H1 (cell line): Measurements from ENCODE around the gene ERVV-1. TPM values are rescaled to one million over a fixed set of nuclear protein-coding genes. Genes with fewer than 3 reads are reported as not detected.

Source experiments
- CTCF ChIA-PET: fragments of 300-600 bp; sonication (Branson Sonifier 250); formaldehyde crosslinking; loops from one replicate; lab custom pipeline; 2021; ENCODE audit not compliant: partially characterized antibody; lab: Charles Lee
- POLR2A ChIA-PET: fragments of 300-600 bp; sonication (Branson Sonifier 250); formaldehyde crosslinking; loops from one replicate; lab custom pipeline; 2021; ENCODE audit warnings: inconsistent platforms; ENCODE audit not compliant: partially characterized antibody; lab: Charles Lee
- DNase-seq, 2 experiments: peaks; one replicate each; pipeline versions ENCODE4 v3.0.0 to v3.0.0-alpha.2; 2010 to 2022; ENCODE audit warnings: low spot score in 2 of 2, low read depth in 1 of 2, mixed read lengths in 1 of 2
- FAIRE-seq: peaks from 2 replicates; lab custom pipeline; 2011; peaks lifted over from hg19 to GRCh38; lab: Jason Lieb, UNC
- H2AFZ ChIP-seq: 2 replicates; pipeline ENCODE4 v1.8.1; 2012; ENCODE audit warnings: low read length, inconsistent platforms
- H2AK5ac ChIP-seq: 2 replicates; pipeline ENCODE4 v1.6.1; 2013; ENCODE audit warnings: low read depth, low read length
- H2BK120ac ChIP-seq: replicated peaks from 2 replicates; pipeline ENCODE3; 2013; ENCODE audit warnings: low read depth, low read length, inconsistent platforms
- H2BK12ac ChIP-seq: 2 replicates; pipeline ENCODE4 v1.6.1; 2013; ENCODE audit warnings: low read depth, low read length
- H2BK15ac ChIP-seq: 2 replicates; pipeline ENCODE4 v1.6.1; 2013; ENCODE audit warnings: low read length
- H2BK20ac ChIP-seq: 2 replicates; pipeline ENCODE4 v1.6.1; 2013; ENCODE audit warnings: low read length
- H2BK5ac ChIP-seq: 2 replicates; pipeline ENCODE4 v1.6.1; 2013; ENCODE audit warnings: low read depth, low read length
- H3K14ac ChIP-seq: 2 replicates; pipeline ENCODE4 v1.6.1; 2013; ENCODE audit warnings: inconsistent platforms; ENCODE audit not compliant: insufficient read length
- H3K18ac ChIP-seq: 2 replicates; pipeline ENCODE4 v1.6.1; 2013; ENCODE audit warnings: low read length; ENCODE audit errors: extremely low read depth
- H3K23ac ChIP-seq: 2 replicates; pipeline ENCODE4 v1.6.1; 2013; ENCODE audit warnings: inconsistent platforms; ENCODE audit not compliant: insufficient read length
- H3K23me2 ChIP-seq: 2 replicates; pipeline ENCODE4 v1.6.1; 2013; ENCODE audit warnings: low read depth, low read length
- H3K27ac ChIP-seq: 2 replicates; pipeline ENCODE4 v1.6.1; 2011; ENCODE audit warnings: low read depth, low read length, inconsistent platforms
- H3K27me3 ChIP-seq, 4 experiments: replicated peaks in 1 of 4; 1 replicate in 1 of 4; 2 replicates in 3 of 4; pipeline versions ENCODE4 v1.6.1 to v1.8.1; 2011 to 2013; ENCODE audit warnings: low read length in 3 of 4, mild to moderate bottlenecking in 3 of 4, inconsistent platforms in 2 of 4, mixed read lengths in 2 of 4, moderate library complexity in 1 of 4; ENCODE audit not compliant: control insufficient read depth in 3 of 4, insufficient read depth in 3 of 4; ENCODE audit errors: extremely low read depth in 1 of 4
- H3K36me3 ChIP-seq, 4 experiments: 2 replicates each; pipeline versions ENCODE4 v1.6.1 to v1.8.1; 2011 to 2013; ENCODE audit warnings: mild to moderate bottlenecking in 4 of 4, low read length in 3 of 4, moderate library complexity in 2 of 4, control low read depth in 1 of 4, inconsistent platforms in 1 of 4; ENCODE audit not compliant: insufficient read depth in 4 of 4, control insufficient read depth in 2 of 4
- H3K4ac ChIP-seq: replicated peaks from 2 replicates; pipeline ENCODE3; 2013; ENCODE audit warnings: low read length, low read depth, mixed read lengths, inconsistent platforms; ENCODE audit not compliant: insufficient read length
- H3K4me1 ChIP-seq, 4 experiments: replicated peaks in 1 of 4; 1 replicate in 1 of 4; 2 replicates in 3 of 4; pipeline versions ENCODE4 v1.6.1 to v1.8.1; 2011 to 2013; ENCODE audit warnings: low read length in 3 of 4, inconsistent platforms in 2 of 4, mixed read lengths in 1 of 4; ENCODE audit not compliant: insufficient read depth in 4 of 4, control insufficient read depth in 3 of 4
- H3K4me2 ChIP-seq, 2 experiments: 2 replicates each; pipeline versions ENCODE4 v1.6.1 to v1.8.1; 2011 to 2013; ENCODE audit warnings: low read depth in 2 of 2, low read length in 2 of 2, control low read depth in 1 of 2, inconsistent platforms in 1 of 2, mild to moderate bottlenecking in 1 of 2; ENCODE audit not compliant: insufficient read depth in 1 of 2
- H3K4me3 ChIP-seq, 4 experiments: fragments of 200-600, 300-600 bp in 1 of 4; sonication (generic), shearing (Covaris generic), sonication (Bioruptor Twin) in 1 of 4; 2 replicates each; pipeline versions ENCODE4 v1.5.1 to v1.8.1; 2011 to 2016; ENCODE audit warnings: low read length in 4 of 4, low read depth in 3 of 4, control low read depth in 2 of 4, inconsistent platforms in 2 of 4, mild to moderate bottlenecking in 2 of 4, mixed read lengths in 1 of 4, moderate library complexity in 1 of 4; ENCODE audit not compliant: insufficient read depth in 2 of 4; ENCODE audit errors: extremely low read depth in 1 of 4
- H3K56ac ChIP-seq: replicated peaks from 2 replicates; pipeline ENCODE3; 2013; ENCODE audit warnings: low read depth, mild to moderate bottlenecking, mixed read lengths, low read length, inconsistent platforms; ENCODE audit not compliant: insufficient read length
- H3K79me1 ChIP-seq: 2 replicates; pipeline ENCODE4 v1.6.1; 2013; ENCODE audit warnings: low read depth, low read length, control low read depth
- H3K79me2 ChIP-seq, 2 experiments: 2 replicates each; pipeline versions ENCODE4 v1.6.1 to v1.8.1; 2012 to 2013; ENCODE audit warnings: low read length in 2 of 2, mild to moderate bottlenecking in 2 of 2, inconsistent platforms in 1 of 2; ENCODE audit not compliant: insufficient read depth in 2 of 2, control insufficient read depth in 1 of 2
- H3K9ac ChIP-seq, 4 experiments: replicated peaks in 1 of 4; 1 replicate in 1 of 4; 2 replicates in 3 of 4; pipeline versions ENCODE4 v1.6.1 to v1.8.1; 2011 to 2013; ENCODE audit warnings: low read depth in 3 of 4, low read length in 3 of 4, control low read depth in 2 of 4, mild to moderate bottlenecking in 2 of 4, moderate library complexity in 2 of 4, inconsistent platforms in 1 of 4; ENCODE audit errors: extremely low read depth in 1 of 4
- H3K9me3 ChIP-seq, 2 experiments: 2 replicates each; pipeline versions ENCODE4 v1.6.1 to v1.8.1; 2012 to 2013; ENCODE audit warnings: mild to moderate bottlenecking in 2 of 2, moderate library complexity in 2 of 2, control low read depth in 1 of 2, inconsistent platforms in 1 of 2, low read depth in 1 of 2, low read length in 1 of 2, mixed read lengths in 1 of 2; ENCODE audit not compliant: insufficient read depth in 2 of 2
- H4K20me1 ChIP-seq, 2 experiments: replicated peaks in 1 of 2; 2 replicates each; pipeline versions ENCODE3 to v1.8.1; 2011 to 2013; ENCODE audit warnings: inconsistent platforms in 2 of 2, low read length in 2 of 2, mild to moderate bottlenecking in 1 of 2; ENCODE audit not compliant: insufficient read depth in 2 of 2, control insufficient read depth in 1 of 2
- H4K5ac ChIP-seq: 2 replicates; pipeline ENCODE4 v1.6.1; 2013; ENCODE audit warnings: low read length, low read depth, mixed read lengths, inconsistent platforms; ENCODE audit not compliant: insufficient read length
- H4K8ac ChIP-seq: 2 replicates; pipeline ENCODE4 v1.8.0; 2013; ENCODE audit warnings: mild to moderate bottlenecking, moderate library complexity, low read length, inconsistent platforms; ENCODE audit not compliant: insufficient read depth; ENCODE audit errors: extremely low read depth
- H4K91ac ChIP-seq: replicated peaks from 2 replicates; pipeline ENCODE3; 2013; ENCODE audit warnings: low read length, mixed read lengths, inconsistent platforms; ENCODE audit not compliant: insufficient read length
- CBX8 ChIP-seq: fragments of 300-800, 300-1000 bp; sonication (generic); IDR thresholded peaks from 2 replicates; pipeline ENCODE4 v1.7.1; 2016; ENCODE audit warnings: low read depth, low read length, borderline replicate concordance
- GTF2F1 ChIP-seq: IDR thresholded peaks from 2 replicates; pipeline ENCODE4 v1.6.1; 2012; ENCODE audit warnings: low read depth, low read length, improper control_type of control experiment, borderline replicate concordance
- HDAC2 ChIP-seq, 2 experiments: fragments of 300-600 bp in 1 of 2; sonication (generic) in 1 of 2; IDR thresholded peaks; 2 replicates each; pipeline ENCODE4 v1.6.1; 2011 to 2012; ENCODE audit warnings: low read depth in 2 of 2, low read length in 2 of 2, mild to moderate bottlenecking in 2 of 2, moderate library complexity in 2 of 2, borderline replicate concordance in 1 of 2, inconsistent platforms in 1 of 2
- KDM4A ChIP-seq: IDR thresholded peaks from one replicate; pipeline ENCODE4 v1.7.1; 2012; ENCODE audit warnings: low read depth, mild to moderate bottlenecking, moderate library complexity, low read length, inconsistent platforms; ENCODE audit not compliant: severe bottlenecking
- KDM5A ChIP-seq: fragments of 200-600 bp; IDR thresholded peaks from 2 replicates; pipeline ENCODE4 v1.7.1; 2012; ENCODE audit warnings: mild to moderate bottlenecking, low read length, inconsistent platforms, mixed read lengths
- NANOG ChIP-seq: IDR thresholded peaks from 2 replicates; pipeline ENCODE4 v1.6.1; 2011; ENCODE audit warnings: low read length, low read depth, mild to moderate bottlenecking, inconsistent platforms; ENCODE audit not compliant: insufficient read depth, poor library complexity, severe bottlenecking
- PHF8 ChIP-seq: fragments of 200-600 bp; sonication (generic); conservative IDR thresholded peaks from 2 replicates; pipeline ENCODE4 v1.7.1; 2012; ENCODE audit warnings: low read depth, mild to moderate bottlenecking, inconsistent platforms, low read length, moderate library complexity
- SUZ12 ChIP-seq: fragments of 200-600 bp; sonication (generic); IDR thresholded peaks from 2 replicates; pipeline ENCODE4 v1.6.1; 2012; ENCODE audit warnings: mild to moderate bottlenecking, inconsistent platforms, low read length, moderate library complexity, mixed read lengths
- TEAD4 ChIP-seq: IDR thresholded peaks from 2 replicates; pipeline ENCODE4 v1.6.1; 2012; ENCODE audit warnings: low read depth, low read length, inconsistent platforms, mixed read lengths
- WGBS, 2 experiments: shearing (Covaris generic) in 1 of 2; methylation state at CpG; one replicate each; pipeline versions ENCODE4 v1.1.6 to v1.1.7; 2013 to 2015; ENCODE audit warnings: low lambda C conversion rate in 2 of 2, mixed read lengths in 2 of 2, inconsistent platforms in 1 of 2, low coverage in 1 of 2, missing lambda C conversion rate in 1 of 2; ENCODE audit not compliant: insufficient replicate concordance in 2 of 2, insufficient coverage in 1 of 2, insufficient read length in 1 of 2; ENCODE audit errors: extremely low coverage in 1 of 2, missing lambda C conversion rate in 1 of 2; 5-methylcytosine and 5-hydroxymethylcytosine counted together
- polyA plus RNA-seq, 7 experiments: library from polyadenylated mRNA; depleted of rRNA in 3 of 7; stranded (reverse) in 5 of 7; unstranded in 2 of 7; fragments of >200 nt in 5 of 7; fragments of 200-250 nt in 2 of 7; gene quantifications; 1 replicate in 5 of 7; 2 replicates in 1 of 7; 4 replicates in 1 of 7; pipeline versions ENCODE4 v1.2.1 to v1.2.3, GENCODE V29; 2011 to 2013; ENCODE audit warnings: missing spikeins in 2 of 7, mixed read lengths in 2 of 7
- total RNA-seq: library from RNA; stranded (reverse); fragmentation: NEBNext Ultra II Directional; extraction: Animal tissue kit (Norgen Biotek cat#: 25700); gene quantifications from 2 replicates; pipeline ENCODE4 v1.2.1, GENCODE V29; 2021

ERVV-1 gene
- total and polyA plus RNA-seq, 2 of the 8 experiments (the other 6 are each of a cell fraction or from before 2014, with no cell fraction given) = not detected

DNA sequence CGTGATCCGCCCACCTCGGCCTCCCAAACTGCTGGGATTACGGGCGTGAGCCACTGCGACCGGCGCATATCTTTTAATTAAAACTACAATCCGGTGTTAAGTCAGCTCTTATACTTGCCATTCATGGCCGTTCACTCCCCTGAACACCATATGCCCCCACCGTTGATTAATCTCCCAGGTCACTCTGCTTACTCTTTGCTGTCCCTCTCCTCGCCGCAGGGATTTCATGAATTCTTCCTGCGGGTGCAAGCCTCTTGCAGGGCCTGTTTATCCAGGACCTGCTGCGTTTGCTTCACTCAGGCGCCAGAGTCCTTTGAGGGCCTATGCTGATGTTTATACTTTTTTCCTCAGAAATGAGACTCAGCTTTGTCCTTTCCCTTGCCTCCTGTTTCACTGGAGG lies 31.8 kb downstream of the ERVV-1 start:
- no peak overlapping the region for H4K5ac ChIP-seq
- WGBS, 2 experiments = 83% methylated on average over 16 of the region's 16 CpGs; no CpG with 5 or more reads in 1 of the 2 experiments
- H3K56ac ChIP-seq = no peak overlapping the region
- H3K4me3 ChIP-seq = no peak overlapping the region
- H4K20me1 ChIP-seq = no peaks in the 10 kb centered on the region
- no peaks in the 10 kb centered on the region for H3K4me1 ChIP-seq
- H3K18ac ChIP-seq = no peak overlapping the region
- H3K27me3 ChIP-seq = no peaks in the 10 kb centered on the region
- no peak overlapping the region for H3K4me2 ChIP-seq
- DNase-seq = no peak
- H2BK5ac ChIP-seq = no peak overlapping the region
- no peaks in the 10 kb centered on the region for H3K79me1 ChIP-seq
- H3K36me3 ChIP-seq = no peaks in the 10 kb centered on the region
- no peak overlapping the region for H3K9ac ChIP-seq
- ChIA-PET POLR2A (no interaction called here), CTCF (interaction anchor here (1.1 kb wide), 1 partner anchor 32 kb away, joined by 3 read pairs; no protein-coding TSS in a partner anchor)
- no peak overlapping the region for H3K4ac ChIP-seq
- H2AK5ac ChIP-seq = no peak overlapping the region
- H3K23me2 ChIP-seq = no peaks in the 10 kb centered on the region
- H4K91ac ChIP-seq = no peak overlapping the region
- FAIRE-seq = no peak
- H3K23ac ChIP-seq = no peak overlapping the region
- no peak overlapping the region for H2AFZ ChIP-seq
- H2BK12ac ChIP-seq = no peak overlapping the region
- peaks cover 8 to 16% of the 10 kb centered on the region in 2 experiments; a peak in 3 of 4 replicates for H3K9me3 ChIP-seq
- no peak overlapping the region for H2BK15ac ChIP-seq
- no peak overlapping the region for H4K8ac ChIP-seq
- no peaks in the 10 kb centered on the region for H3K79me2 ChIP-seq
- H2BK120ac ChIP-seq = no peak overlapping the region
- H3K27ac ChIP-seq = no peak overlapping the region
- H2BK20ac ChIP-seq = no peak overlapping the region
- no peak overlapping the region for H3K14ac ChIP-seq
- no peak for TF ChIP-seq KDM4A
- TF ChIP-seq SUZ12 = no peak
- no peak for TF ChIP-seq GTF2F1
- no peak for TF ChIP-seq HDAC2 (IDR thresholded peaks at IDR 0.05; ENCODE audit: borderline replicate concordance in 1 of 2, low read depth in 2 of 2, low read length in 2 of 2)
- TF ChIP-seq NANOG = no peak
- no peak for TF ChIP-seq CBX8
- no peak for TF ChIP-seq TEAD4
- no peak for TF ChIP-seq KDM5A
- no peak for TF ChIP-seq PHF8
